ENCODE results near the gene MYO15A.
A peak's percentile ranks its signal among the peaks of the same experiment; 100 is the strongest.

MYO15A gene

DNA sequence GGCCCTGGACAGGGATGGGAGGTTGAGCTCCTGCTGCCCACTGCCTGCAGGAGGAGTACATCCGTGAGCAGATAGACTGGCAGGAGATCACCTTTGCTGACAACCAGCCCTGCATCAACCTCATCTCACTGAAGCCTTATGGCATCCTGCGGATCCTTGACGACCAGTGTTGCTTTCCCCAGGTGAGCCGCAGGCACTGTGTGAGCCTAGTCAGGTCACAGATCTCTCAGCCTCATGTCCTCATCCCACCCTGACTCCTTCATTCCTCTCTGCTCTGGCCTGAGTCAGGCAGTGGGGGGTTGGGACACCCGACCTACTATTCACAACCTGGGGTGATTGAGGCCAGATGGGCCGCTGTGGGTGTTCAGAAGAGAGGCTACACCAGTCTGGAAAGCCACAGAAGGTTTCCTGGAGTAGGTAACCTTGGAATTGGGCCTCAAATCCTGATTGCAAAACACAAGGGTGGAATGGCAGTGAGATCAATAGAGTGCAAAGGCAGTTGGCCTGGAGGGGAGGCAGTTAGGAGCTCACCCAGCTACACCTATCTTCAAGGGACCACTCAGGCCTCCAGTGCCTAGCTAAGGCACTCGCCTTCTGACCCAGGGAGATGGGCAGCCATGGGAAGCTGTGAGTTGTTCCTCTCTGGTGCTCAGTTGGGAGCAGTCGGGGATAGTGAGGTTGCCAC is 29.7 kb downstream of the MYO15A start:
- DNase-seq, result no peak

DNA sequence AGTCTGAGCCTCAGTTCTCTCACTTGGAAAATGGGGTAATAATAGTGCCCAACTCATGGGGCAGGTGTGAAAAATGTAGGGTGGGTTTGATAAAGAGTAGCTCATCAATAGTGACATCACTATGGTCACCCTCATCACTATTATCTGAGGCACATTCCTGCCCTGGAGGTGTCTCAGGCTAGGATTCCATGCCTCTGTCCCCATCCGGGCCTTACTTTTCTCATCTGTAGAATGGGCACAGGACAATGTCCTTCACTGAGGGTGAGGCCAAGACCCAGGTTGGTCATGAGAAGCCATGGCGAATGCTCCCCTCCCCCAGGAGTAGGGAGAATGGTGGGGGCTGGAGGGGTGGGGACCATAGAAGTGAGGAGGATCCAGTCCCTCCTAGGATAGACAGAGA is 30.5 kb downstream of the MYO15A start:
- DNase-seq, result no peak

DNA sequence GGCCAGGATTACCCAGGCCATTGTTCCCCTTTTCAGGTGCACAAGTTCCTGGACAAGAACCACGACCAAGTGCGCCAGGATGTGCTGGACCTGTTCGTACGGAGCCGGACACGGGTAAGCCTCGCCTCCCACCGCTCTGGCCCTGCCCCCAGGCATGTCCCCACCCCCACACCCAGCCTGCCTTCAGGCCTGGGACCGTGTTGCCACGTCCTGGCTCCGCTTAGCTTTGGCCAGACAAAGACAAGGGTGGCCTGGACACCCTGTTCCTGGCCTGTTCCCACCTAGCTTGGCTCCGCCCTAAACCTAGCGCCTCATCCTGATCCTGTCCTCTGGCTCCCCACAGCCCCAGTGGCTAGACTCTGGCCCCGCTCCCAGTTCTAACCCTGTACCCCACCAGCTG is 30.9 kb downstream of the MYO15A start:
- DNase-seq, result no peak

DNA sequence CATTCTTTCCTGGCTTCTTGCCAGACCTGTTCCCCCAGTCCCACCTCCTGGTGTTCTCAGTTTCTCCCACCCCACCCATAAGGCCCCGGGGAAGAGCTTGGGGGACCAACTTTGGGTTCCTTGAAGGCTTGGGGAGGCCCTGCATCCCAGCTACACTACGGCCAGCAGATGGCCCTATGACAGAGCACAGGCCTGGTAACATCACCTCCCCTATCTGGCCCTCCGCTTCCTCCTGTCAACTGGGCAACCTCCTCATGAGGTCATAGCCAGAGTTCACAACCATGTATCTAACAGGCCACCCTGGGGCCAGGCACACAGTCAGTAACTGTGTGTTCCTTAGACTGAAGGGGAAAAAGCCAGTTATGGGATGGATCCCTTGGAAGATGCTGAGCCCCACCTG is 31.4 kb downstream of the MYO15A start:
- DNase-seq, result no peak

DNA sequence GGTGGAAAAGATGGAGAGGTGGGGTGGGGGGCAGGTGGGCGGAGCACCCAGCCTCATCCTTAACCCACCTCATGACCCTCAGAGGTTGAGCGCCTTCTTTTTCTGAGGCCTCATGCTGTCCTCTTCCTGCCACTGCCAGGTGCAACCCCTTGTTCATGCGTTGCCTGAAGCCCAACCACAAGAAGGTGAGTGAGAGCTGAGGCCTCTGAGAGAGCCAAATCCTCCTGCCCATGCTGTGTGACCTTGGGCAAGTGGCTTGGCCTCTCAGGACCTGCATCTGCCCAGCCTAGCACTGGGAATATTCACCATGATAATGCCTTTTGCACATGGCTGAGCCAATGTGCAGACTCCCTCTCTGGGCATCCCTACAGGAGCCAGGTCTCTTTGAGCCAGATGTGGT is 32.1 kb downstream of the MYO15A start:
- DNase-seq, result no peak

DNA sequence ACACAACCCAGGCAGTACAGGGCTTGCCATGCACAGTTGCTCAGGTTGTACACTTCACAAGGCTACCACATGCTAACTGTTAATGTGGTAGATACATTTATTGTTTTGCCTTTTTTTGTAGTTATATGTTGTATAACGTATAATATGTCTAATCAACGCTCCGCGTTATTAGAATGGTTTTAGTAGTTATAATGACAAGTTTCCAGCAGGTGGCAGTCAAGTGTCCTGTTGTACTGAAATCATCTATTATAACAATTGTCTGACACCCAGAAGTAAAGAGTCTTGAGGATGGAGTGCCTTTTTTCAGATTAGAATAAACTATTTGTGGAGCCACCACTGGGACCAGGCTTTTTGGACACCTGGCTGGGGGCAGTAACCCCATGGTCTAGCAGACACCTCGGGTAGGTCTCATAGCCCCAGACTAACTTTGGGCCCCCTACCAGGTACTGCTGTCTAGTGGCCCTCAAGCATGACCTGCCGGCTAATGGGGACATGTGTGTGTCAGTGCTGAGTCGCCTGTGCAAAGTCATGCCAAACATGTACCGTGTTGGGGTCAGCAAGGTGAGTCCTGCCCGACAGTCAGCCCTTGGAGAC is 32.8 kb downstream of the MYO15A start:
- DNase-seq, result peak; percentile 43

DNA sequence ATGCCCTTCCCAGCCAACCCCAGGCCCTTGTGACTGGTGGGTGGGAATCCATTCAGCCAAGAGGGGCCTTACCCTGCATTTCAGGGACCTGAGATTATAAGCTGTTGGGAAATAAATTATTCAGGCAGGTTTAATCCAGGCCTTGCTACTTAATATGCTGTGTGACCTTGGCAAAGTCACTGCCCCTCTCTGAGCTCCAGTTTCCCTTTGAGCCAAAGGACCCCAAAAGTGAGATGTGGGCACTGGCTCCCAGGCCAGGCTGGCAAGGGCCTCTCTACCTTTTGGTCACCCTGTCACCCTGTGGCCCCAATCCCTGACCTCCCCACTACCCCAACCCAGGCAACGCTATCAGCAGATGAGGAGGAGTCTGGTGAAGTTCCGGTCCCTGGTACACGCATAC is 33.9 kb downstream of the MYO15A start:
- DNase-seq, result no peak

DNA sequence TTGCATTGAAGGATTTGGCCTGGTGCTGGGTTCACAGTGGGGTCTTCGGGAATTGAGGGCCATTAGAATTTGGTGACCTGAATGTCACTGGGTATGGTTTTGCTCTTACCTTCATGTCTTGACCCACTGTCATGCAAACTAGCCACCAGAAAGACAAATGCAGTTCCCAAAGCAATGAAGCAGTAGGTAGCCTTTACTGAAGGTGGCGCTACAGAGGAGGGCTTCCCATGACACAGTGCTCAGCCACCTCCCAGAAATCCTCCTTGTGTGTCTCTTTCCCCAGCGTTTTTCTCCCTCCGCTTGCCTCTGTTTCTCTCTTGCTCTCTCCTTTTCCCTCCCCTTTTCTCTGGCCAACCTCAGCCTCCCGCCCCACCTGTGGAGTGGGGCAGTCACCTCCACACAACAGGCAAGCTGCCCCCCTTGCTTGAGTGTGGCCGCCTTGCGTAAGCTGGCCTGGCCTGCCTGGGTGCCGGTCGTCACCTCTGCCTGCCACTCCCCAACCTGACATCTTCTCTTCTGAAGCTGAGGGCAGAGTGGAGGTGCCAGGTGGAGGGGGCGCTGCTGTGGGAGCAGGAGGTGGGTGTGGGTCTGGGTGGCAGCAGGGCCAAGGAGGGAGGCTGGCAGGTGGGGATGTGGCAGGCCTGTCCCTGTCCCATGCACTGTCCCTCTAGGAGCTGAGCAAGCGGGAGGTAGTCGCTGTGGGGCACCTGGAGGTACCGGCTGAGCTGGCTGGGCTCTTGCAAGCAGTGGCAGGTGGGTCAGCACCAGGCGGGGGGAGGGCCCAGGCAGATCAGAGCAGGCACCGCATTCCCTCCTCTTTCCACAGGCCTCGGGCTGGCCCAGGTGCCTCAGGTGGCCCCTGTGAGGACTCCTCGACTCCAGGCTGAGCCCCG is 34.7 kb downstream of the MYO15A start:
- DNase-seq, result no peak

DNA sequence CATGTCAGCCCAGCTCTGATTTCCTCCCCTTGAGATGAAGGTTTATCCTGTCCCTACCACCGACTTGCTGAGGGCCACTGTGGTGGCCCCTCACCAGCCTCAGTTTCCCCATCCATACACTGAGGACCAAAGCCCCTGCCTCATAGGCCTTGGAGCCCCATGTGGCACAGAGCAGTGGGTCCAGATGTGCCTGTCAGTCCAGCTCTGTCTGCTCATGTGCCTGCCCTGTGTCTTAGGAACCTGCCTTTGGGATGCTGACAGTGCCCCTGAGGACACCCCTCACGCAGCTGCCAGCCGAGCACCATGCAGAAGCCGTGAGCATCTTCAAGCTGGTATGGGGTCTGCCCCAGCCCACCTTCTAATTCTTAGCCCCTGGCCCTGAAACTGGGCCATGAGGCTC is 35.7 kb downstream of the MYO15A start:
- DNase-seq, result no peak

DNA sequence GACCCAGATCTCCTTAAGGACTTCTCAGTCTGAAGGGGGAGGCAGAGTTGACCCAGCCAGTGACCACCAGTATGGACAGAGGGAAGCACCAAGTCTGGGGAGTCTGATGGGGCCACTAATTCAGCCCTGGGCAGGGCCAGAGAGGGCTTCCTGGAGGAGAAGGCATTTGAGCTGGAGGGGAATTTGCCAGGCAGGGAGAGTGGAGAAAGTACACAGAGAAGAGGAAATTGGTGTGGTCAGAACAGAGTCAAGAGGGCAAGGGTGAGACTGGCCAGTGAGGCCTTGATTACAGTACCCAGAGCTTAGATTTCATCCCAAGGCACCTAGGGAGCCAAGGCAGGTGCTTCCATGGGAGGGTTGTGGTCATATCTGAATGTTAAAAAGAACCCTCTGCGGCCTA is 36.3 kb downstream of the MYO15A start:
- DNase-seq, result no peak

DNA sequence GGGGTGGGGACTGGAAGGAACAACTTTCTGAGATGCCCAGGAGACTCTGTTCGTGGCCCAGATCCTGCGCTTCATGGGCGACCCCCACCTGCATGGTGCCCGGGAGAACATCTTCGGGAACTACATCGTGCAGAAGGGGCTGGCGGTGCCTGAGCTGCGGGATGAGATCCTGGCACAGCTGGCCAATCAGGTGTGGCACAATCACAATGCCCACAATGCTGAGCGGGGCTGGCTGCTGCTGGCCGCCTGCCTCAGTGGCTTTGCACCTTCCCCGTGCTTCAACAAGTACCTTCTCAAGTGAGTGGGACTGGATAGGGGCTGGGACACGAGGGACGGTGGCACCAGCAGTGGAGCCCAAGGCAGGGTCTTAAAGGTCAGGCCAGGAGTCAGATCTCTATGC is 37.3 kb downstream of the MYO15A start:
- no peak for DNase-seq

DNA sequence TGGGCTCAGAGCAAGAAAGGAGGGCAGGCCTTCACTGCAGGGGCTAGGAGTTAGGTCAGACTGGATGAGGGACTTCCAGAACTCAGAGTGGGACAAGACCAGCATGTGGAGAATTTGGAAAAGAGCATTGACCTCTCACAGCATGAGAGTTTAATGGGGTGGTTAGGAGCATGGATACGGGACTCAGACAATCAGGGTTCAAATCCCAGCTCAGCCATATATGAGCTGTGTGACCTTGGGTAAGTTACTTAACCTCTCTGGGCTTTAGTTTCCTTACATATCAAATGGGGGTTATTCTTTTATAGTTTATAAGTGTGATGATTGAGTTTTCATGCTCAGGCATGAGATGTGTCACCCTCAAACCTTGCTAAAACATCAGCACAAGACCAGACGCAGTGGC is 37.7 kb downstream of the MYO15A start:
- no peak for DNase-seq

DNA sequence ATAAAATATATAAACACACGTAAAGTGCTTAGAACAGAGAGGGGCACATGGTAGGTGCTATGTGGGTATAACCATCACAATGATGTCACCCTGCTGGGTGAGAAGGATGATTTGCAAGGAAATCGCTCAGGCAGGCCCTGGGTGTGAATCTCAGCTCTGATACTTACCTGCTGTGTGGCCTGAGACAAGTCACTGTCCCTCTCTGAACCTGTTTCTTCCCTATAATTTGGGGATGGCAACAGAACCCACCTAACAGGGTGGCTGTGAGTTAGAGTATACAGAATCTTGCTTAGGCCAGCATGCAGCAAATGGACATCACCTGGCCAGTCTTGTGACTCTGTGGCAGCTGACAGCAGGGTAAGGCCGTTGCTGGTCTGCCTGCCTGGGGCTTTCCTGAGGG is 38.4 kb downstream of the MYO15A start:
- no peak for DNase-seq

DNA sequence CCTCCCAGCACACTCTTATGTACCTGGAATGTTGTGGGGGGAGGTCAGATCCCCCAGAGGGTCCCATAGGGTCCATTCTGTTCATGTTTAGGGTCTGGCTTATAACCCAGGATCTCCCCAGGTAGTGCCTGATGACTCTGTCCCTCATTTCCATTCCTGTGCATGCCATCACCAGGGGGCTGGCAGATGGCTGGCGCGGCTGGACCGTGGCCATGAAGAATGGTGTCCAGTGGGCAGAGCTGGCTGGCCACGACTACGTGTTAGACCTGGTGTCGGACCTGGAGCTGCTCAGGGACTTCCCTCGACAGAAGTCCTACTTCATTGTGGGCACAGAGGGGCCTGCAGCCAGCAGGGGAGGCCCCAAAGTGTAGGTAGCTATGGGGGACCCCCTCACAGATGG is 40.0 kb downstream of the MYO15A start:
- no peak for DNase-seq

DNA sequence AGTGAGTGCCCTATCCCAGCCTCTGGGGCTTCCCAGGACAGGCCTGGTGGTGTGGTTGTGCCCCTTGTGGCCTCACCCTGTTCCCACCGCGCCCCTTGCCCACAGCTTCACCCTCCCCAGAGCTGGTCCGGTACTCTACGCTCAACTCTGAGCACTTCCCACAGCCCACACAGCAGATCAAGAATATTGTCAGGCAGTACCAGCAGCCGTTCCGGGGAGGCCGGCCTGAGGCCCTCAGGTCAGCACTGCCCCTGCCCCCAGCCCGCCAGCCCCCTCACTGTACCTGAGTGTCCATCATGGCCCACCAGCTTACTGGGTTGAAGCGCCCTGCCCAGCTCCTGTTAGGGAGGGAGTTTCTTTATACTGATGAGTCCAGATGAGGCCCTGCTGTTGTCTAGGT is 42.7 kb downstream of the MYO15A start:
- DNase-seq, result no peak

DNA sequence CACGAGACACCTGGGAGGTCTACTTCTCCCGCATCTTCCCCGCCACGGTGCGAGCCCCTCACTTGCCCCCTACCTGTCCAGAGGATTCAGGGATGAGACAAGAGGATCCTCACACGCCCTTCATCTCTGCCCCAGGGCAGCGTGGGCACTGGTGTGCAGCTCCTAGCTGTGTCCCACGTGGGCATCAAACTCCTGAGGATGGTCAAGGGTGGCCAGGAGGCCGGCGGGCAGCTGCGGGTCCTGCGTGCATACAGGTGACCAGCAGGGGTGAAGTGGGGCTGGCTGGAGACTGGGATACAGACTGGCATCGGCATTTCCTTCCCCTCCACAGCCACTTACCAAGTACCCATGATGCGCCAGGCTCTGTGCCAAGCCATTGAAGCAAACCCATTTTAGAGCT is 46.6 kb downstream of the MYO15A start:
- DNase-seq, result no peak

DNA sequence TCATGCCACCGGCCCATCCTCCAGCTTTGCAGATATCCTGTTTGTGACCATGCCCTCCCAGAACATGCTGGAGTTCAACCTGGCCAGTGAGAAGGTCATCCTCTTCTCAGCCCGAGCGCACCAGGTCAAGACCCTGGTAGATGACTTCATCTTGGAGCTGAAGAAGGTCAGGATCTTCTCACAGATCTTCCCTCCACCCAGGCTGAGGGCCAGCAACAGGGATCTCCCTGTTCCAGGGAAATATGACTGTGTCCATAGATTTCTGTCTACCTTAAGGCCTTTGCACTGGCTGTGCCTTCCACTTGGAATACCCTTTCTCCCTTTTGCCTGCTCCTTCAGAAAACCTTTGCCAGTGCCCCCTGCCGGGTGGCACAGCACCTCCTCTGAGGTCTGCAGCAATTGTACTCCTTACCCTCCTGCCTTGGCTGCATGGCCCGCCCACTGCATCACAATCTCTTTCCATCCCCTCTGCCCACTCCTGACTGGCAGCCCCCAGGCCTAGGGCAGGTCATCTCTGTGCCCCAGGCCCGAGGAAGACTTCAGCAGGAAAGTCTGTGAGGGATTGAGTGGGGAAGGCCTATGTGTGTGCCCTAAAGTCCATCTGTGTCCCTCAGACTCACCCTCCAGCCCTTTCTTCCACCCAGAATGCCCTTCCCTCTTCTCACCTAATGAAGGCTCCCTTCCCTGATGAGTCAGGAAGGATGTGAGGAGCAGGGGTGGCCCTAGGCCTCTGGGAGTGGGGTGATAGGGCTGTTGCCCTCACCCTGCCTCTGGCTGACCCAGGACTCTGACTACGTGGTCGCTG is 47.8 kb downstream of the MYO15A start:
- DNase-seq, result no peak

DNA sequence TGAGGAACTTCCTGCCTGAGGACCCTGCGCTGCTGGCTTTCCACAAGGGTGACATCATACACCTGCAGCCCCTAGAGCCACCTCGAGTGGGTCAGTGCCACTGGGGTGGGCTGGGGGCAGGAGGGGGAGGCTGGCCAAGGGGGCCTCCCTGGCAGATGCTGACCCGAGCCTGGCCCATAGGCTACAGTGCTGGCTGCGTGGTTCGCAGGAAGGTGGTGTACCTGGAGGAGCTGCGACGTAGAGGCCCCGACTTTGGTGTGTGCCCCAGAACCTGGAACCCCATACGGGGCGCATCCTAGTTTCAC is 48.4 kb downstream of the MYO15A start:
- no peak for DNase-seq

DNA sequence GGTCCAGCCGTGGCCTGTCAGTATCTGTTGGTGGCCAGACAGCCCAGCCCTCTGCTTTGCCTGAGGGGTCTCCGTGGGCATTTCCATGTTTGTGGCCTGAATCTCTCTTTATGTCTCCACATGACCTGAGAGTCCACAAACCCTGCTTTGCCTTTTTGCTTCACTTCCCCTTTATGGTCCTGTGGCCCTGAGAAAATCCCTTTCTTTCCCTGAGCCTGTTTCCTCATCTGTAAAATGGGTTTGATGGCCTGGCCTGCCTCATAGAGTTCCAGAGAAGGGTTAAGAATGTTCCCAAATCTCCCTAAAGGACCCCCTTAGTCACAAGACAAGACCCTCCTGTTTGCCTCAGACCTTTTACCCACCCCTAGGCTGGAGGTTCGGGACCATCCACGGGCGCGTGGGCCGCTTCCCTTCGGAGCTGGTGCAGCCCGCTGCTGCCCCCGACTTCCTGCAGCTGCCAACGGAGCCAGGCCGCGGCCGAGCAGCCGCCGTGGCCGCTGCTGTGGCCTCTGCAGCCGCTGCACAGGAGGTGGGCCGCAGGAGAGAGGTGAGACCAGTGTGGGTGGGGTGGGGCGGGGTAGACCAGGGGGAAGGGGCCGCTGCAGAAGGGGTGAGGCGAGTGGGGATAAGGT is 48.9 kb downstream of the MYO15A start:
- DNase-seq, result no peak

DNA sequence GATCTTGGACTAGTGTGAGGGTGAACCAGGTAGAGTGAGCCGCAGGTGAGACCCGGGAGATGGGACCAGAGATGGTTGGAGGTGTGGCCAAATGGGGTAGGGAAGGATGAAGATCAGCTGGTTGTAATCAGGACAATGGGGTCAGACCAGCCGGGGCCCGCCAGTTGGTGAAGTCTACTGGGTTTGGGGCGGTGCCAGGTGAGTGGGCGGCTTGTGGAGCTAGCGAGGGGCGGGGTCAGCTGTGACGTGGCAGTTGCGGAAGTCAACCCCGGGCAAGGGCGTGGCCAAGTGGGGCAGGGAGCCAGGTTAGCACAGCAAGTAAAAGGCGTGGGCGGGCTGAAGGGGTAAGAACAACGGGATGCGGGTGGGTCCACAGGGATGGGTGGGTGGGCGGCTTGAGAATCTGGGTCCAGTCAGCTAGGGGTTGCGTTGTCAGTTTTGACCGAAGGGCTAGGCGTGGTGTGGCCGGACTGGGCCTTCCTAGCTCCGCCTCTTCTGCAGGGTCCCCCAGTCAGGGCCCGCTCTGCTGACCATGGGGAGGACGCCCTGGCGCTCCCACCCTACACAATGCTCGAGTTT is 49.6 kb downstream of the MYO15A start:
- DNase-seq, result peak; percentile 92

DNA sequence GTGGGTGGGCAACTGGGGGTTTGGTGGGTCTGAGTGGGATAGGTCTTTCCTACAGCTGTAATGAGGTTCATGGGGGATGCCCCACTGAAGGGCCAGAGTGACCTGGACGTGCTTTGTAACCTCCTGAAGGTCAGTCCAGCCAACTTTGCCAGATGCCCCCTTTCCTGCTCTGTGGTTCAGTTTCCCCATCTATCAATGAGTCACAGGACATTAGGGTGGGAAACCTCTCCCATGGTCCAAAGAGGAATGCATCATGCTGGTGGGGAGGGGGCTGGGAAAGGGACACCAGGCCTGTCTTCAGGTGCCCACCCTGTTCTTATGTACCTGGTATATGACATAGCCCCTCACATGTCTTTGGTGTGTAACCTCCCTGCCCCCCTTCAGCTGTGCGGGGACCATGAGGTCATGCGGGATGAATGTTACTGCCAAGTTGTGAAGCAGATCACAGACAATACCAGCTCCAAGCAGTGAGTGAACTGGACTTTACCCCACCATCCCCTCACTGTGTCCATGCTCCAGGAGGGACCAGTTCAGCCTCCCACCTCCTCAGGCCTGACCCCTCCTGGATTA is 51.1 kb downstream of the MYO15A start:
- no peak for DNase-seq

DNA sequence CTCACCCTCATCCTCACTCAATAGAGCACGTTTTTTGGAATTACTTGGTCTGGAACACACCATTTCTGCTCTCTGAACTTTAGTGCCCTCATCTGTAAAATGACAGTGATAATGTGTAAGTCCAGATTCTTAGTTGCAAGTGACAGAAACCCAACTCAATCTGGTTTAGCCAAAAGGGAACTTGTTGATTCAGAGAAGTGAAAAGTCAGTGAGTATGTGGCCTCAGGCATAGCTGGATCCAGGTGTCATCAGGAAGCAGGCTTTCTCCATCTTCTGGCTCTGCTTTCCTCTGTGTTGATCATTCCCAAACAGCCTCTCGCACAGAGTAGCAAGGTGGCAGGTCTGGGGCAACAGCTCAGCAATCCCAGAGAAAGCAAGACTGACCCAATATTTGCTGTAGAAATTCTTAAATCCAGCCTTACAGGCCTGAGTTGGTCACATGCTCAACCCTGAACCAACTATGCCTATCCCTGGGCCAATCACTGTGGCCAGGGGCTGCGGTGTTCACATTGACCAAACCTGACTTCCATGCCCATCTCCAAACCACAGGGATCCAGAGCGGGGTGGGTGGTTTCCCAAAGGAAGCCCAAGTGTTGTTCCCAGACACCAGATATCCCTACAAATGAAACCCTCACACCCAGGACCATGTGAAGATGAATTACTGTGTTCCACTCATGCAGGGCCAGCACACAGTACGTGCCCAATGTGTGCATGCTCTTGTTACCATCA is 51.7 kb downstream of the MYO15A start:
- no peak for DNase-seq
